NCI-H2171 (cell line): Measurements from ENCODE around the gene PAOX.

Experiments used
- DNase-seq: peaks from one replicate; lab custom pipeline; 2025; lab: John Stamatoyannopoulos, UW

Gene PAOX

DNA sequence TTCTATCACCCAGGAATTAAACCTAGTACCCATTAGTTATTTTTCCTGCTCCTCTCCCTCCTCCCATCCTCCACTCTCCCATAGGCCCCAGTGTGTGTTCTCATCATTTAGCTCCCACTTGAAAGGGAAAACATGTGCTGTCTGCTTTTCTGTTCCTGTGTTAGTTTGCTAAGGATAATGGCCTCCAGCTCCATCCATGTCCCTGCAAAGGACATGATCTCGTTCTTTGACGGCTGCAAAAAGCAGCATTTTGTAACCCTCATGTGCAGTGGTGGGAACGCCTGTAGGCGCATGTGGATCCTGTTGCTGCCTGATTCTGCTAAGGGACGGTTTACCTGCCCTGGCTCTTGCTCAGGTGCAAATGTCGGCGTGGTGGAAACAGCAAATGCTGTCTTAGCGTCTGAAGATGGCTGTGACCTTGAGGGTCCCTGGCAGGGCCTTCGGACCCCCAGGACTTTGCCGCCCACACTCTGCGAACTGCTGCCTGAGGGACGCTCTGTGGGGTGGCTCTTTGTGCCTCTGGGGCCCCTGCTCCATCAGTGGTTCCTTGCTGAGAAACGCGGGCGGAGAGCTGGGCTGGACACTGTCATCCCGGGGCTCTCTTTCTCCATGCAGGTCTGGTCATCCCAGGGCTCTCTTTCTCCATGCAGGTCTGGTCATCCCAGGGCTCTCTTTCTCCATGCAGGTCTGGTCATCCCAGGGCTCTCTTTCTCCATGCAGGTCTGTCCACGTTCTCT is 9.3 kb downstream of the PAOX start:
- DNase-seq, result no peak

- DNase-seq, result no peak
Observed at GRCh38 chr10:133388973-133389818, 10.1 kb downstream of the PAOX start.

- DNase-seq, result no peak
Observed at GRCh38 chr10:133390597-133391248, 11.7 kb downstream of the PAOX start.

GRCh38 chr10:133391249-133391635 is 12.2 kb downstream of the PAOX start:
- no peak for DNase-seq

DNA sequence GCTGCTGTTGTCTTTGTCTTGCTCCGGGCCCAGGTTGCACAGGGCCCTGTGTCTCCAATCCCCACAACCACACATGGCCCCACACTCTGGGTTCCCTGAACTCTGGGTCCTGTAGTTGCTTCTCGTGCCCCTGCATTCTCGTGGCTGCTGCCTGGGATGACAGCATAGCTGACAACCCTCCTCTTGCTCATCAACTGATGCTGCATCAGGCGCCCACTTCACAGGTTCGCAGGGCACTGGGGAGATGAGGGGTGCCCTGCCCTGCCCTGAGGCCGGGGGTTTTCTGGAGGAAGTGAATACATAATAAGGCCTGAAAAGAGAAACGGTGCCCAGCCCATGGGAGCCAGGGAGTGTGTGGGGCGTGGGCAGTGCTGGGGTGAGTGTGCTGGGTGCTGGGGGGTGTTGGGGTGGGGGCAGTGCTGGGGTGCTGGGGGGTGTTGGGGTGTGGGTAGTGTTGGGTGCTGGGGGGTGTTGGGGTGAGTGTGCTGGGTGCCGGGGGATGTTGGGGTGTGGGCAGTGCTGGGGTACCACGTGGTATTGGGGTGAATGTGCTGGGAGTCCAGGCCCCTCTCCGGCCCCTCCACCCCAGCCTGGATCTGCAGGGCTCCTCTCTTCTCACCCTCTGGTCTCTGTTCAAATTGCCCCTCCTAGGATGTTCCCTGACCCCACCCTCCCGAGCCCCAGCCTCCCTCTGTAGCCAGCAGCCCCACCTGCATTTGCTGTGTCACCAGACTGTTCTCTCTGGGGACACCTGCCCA is 12.9 kb downstream of the PAOX start:
- DNase-seq, result no peak

GRCh38 chr10:133393401-133394063 is 14.5 kb downstream of the PAOX start:
- DNase-seq, result no peak

GRCh38 chr10:133394064-133394663 is 15.1 kb downstream of the PAOX start, which contains the start of gene MTG1:
Gene MTG1, plus strand, starts transcription at chr10:133394157. Its CDS starts 64 bp downstream, at chr10:133394221.
- peak; percentile 78 for DNase-seq

DNA sequence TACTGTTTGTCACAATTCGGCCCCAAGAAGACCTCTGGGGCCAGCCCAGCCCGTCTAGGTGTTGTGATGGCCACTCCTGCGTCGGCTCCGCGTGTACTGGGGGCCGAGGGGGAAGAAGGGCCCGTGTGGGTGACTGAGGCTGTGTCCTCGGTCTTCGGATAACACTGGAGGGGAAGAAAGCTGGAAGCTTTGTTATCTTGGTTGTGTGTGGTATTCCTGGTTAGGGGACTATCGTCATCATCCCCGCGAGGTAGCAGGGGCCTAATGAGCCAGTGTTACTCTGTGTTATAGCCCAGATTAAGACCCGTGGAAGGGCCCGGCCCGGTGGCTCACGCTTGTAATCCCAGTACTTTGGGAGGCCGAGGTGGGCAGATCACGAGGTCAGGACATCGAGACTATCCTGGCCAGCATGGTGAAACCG is 15.7 kb downstream of the PAOX start:
- no peak for DNase-seq

GRCh38 chr10:133396035-133396624 is 17.1 kb downstream of the PAOX start:
- DNase-seq, result no peak

- no peak for DNase-seq
Observed at GRCh38 chr10:133397938-133398337, 18.9 kb downstream of the PAOX start.

- DNase-seq, result no peak
Observed at GRCh38 chr10:133399123-133399601, 20.1 kb downstream of the PAOX start.

- DNase-seq, result no peak
Observed at GRCh38 chr10:133400624-133401424, 21.8 kb downstream of the PAOX start.

DNA sequence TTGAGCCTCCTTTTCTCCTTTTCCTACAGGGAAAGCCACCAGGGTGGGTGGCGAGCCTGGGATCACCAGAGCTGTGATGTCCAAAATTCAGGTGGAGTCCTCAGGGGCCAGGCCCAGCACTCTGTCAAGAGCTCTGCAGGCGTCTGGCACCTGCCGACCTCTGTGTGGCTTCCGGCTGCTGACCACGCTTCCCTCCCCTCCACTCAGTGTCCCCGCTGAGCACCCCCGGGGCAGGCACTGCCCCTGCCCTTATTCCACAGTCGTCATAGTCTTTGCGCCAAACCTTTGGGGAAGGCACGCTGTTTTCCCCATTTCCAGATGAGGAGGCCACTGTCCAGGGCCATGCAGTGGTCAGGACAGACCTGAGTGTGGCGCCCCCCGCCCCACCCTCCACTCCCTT is 22.4 kb downstream of the PAOX start:
- no peak for DNase-seq

DNA sequence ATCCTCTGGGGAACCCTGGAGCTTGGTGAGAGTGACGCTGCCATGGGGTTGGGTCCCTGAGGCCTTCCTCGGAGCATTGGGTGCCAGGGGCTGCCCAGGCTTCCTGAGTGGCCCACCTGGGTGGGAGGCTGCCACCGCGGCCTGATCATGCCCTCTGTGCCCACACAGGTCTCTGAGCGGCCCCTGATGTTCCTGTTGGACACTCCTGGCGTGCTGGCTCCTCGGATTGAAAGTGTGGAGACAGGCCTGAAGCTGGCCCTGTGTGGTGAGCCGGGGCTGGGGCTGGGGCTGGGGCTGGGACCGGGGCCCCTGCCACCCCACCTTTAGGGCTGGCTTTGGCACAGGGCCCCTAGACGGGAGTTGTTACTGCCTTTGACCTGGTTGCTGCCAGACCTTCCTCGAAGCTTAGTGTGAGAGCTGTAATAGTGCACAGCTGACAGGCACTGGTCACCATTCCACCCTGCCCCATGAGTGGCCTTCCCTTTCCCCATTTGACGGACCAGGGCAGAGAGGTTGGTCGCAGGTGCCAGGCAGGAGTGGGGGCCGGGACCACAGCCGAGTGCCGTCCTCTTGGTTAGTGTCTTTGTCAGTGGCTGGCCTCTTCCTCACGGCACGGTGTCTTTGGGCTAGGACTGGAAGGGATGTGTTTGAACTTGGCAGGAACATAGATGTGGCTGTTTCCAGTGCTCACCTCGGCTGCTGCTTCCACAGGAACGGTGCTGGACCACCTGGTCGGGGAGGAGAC is 23.1 kb downstream of the PAOX start:
- DNase-seq, result no peak

DNA sequence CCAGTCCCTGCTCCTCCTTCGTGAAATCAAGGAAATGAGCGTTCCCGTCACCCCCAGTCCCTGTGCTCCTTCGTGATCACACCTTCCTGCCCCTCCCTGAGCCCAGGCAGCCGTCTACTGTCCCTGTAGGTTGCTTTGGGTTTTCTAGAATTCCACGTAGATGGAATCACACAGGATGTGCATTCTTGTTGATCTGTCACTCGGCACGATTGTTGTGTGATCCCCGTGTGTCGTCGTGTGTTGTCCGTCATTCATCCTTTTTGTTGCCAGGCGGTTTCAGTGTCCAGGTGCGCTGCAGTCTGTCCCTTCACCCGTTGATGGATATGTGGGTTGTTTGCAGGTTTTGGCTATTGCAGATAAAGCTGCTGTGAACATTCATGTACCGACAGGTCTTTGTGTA is 24.3 kb downstream of the PAOX start:
- DNase-seq, result no peak

DNA sequence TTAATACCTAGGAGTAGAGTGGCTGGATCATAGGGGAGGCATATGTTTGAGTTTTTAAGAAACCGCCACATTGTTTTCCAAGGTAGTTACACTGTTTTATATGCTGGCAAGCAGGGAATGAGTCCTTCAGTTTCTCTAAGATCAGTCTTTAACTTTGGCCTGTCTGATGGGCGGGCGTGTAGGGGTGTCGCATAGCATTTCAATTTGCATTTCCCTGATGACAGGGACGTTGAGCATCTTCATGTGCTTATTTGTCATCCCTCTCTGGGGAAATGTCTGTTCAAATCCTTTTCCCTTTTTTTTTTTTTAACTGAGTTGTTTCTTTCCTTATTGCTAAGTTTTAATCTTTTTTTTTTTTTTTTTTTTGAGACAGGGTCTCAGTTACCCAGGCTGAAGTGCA is 24.7 kb downstream of the PAOX start:
- no peak for DNase-seq

DNA sequence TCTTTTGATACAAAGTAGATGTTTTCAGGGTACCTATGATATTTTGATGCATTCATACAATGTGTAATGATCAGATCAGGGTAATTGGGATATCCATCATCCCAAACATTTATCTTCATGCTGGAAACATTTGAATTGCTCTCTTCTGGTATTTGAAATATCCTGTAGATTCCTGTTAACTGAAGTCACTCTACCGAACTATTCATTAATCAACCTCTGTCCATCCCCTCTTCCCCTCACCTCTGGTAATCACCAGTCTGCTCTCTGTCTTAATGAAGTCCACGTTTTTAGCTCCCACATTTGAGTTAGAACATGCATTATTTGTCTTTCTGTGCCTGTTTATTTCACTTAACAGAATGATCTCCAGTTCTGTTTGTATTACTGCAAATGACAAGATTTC is 26.2 kb downstream of the PAOX start:
- no peak for DNase-seq

DNA sequence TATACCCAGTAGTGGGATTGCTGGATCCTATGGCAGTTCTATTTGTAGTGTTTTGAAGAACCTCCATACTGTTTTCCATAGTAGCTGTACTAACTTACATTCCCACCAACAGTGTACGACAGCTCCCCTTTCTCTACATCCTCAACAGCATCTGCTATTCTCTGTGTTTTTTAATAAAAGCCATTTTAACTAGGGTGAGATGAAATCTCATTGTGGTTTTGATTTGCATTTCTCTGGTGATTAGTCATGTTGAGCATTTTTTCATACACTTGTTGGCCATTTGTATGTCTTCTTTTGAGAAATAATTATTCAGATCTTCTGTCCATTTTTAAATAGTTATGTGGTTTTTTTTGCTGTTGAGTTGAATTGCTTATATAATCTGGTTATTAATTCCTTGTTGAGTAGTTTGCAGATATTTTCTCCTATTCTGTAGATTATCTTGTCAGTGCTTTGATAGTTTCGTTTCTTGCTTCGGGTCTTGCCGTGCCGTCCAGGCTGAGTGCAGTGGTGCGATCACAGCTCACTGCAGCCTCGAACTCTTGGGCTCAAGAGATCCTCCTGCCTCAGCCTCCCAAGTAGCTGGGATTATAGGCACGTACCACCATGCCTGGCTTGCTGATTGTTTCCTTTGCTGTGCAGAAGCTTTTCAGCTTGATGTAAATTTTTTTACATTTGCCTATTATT is 26.9 kb downstream of the PAOX start:
- no peak for DNase-seq
